ENCODE measurements around the gene TCHHL1. TPM values are rescaled to one million over a fixed set of nuclear protein-coding genes. Genes with fewer than 3 reads are reported as not detected.

Gene TCHHL1
- total RNA-seq, 1 donor: not detected

DNA sequence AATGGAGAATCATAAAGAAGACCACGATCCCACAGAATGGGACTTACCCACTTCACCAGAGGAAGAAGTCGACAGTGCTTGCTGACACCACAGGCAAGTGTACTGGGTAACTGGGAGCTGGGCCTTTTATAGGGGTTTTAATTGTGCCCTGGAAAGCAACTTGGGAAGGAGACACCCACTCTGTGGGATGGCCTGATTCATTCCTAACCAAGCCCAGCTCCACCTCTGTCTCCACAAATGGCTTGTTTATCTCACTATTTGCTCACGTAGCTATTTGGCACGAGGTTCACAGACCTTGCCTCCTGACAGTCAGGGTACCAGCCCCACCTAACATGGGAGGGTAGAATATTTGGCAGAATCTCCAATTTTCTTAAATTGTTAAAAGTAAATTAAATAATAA is 26.5 kb upstream of the TCHHL1 start, which contains the start of gene TCHH:
TCHH (minus strand) TSS at position 101 of the 400 bp plus-strand sequence. CDS start 1,364 bp downstream, outside the sequence.
- DNase-seq (ENCODE audit: low read depth): no peak
- TF ChIP-seq, protein P1, sequence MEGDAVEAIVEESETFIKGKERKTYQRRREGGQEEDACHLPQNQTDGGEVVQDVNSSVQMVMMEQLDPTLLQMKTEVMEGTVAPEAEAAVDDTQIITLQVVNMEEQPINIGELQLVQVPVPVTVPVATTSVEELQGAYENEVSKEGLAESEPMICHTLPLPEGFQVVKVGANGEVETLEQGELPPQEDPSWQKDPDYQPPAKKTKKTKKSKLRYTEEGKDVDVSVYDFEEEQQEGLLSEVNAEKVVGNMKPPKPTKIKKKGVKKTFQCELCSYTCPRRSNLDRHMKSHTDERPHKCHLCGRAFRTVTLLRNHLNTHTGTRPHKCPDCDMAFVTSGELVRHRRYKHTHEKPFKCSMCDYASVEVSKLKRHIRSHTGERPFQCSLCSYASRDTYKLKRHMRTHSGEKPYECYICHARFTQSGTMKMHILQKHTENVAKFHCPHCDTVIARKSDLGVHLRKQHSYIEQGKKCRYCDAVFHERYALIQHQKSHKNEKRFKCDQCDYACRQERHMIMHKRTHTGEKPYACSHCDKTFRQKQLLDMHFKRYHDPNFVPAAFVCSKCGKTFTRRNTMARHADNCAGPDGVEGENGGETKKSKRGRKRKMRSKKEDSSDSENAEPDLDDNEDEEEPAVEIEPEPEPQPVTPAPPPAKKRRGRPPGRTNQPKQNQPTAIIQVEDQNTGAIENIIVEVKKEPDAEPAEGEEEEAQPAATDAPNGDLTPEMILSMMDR (IDR thresholded peaks at IDR 0.05; ENCODE audit: insufficient read depth, low read depth, low read length): no peak
- H3K4me3 ChIP-seq (ENCODE audit: low read depth, low read length): no peak within 1 kb of the TSS

DNA sequence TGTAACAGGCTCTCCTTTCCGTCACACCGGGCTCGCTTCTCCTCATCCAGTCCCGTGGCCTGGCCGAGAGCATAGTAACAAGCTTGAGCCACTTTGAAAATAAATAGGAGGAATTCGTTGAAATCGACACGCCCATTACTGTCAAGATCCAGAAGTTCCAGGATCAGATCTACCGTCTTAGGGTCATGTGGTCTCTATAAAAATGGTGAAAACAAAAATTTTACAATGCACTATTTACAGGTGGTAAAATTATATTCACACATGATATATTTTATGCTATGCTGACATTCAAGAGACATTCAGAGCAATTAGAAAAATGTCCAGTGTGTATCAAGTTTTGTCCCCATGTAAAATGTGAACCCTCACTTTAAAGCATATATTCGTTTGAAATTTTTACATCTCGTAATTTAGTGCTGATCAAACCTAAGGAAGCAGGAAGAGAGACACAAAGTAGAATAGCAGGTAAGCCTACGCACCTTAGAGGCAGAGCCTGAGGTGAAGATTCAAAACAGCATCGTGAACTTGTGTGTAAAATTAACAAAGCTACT is 24.1 kb upstream of the TCHHL1 start:
- TF ChIP-seq, protein P1 (IDR thresholded peaks at IDR 0.05; ENCODE audit: insufficient read depth, low read depth, low read length): no peak
- no peak for DNase-seq (ENCODE audit: low read depth)
- no peak overlapping the region for H3K4me3 ChIP-seq (ENCODE audit: low read depth, low read length)

DNA sequence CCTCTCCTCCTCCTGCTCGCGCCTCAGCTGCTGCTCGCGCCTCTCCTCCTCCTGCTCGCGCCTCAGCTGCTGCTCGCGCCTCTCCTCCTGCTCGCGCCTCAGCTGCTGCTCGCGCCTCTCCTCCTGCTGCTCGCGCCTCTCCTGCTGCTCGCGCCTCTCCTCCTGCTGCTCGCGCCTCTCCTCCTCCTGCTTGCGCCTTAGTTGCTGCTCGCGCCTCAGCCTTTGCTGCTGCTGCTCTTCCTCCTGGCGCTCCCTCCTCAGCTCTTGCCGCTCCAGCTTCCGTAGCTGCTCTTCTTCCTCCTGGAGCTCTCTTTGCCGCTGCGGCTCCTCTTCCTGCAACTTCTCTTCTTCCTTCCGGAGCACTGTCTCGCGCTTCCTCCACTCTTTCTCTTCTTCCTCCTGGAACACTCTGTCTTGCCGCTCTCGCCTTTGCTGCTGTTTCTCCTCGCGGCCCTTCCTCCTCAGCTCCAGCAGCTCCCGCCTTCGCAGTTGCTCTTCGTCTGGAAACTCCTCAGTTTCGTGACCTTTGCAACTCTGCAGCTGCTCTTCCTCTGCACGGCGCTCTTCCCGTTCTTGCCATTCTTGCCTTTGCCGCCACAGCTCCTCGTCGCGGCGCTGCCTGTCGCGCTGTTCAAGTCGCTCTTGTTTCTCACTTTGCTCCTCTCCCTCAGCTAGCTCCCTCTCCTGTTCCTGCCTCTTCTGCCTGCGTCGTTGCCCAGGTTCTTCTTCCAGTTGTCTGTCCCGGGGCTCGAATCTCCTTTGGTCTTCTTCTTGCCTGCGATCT is 23.4 kb upstream of the TCHHL1 start:
- peak overlapping the region; percentile 2 for H3K4me3 ChIP-seq (ENCODE audit: low read depth, low read length)
- TF ChIP-seq, protein P1 (IDR thresholded peaks at IDR 0.05; ENCODE audit: insufficient read depth, low read depth, low read length): no peak
- DNase-seq (ENCODE audit: low read depth): no peak

DNA sequence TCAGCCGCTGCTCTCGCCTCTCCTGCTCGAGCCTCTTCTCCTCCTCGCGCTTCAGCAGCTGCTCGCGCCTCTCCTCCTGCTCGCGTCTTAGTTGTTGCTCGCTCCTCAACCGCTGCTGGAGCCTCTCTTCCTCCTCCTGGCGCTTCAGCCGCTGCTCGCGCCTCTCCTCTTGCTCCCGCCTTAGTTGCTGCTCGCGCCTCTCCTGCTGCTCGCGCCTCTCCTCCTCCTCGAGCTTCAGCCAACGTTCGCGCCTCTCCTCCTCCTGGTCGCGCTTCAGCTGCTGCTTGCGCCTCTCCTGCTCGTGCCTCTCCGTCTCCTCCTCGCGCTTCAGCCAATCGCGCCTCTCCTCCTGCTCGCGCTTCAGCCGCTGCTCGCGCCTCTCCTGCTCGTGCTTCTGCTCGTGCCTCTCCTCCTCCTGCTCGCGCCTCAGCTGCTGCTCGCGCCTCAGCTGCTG is 22.7 kb upstream of the TCHHL1 start:
- TF ChIP-seq, protein P1 (IDR thresholded peaks at IDR 0.05; ENCODE audit: insufficient read depth, low read depth, low read length): no peak
- DNase-seq (ENCODE audit: low read depth): peak; percentile 9
- H3K4me3 ChIP-seq (ENCODE audit: low read depth, low read length): peak overlapping the region; percentile 51

DNA sequence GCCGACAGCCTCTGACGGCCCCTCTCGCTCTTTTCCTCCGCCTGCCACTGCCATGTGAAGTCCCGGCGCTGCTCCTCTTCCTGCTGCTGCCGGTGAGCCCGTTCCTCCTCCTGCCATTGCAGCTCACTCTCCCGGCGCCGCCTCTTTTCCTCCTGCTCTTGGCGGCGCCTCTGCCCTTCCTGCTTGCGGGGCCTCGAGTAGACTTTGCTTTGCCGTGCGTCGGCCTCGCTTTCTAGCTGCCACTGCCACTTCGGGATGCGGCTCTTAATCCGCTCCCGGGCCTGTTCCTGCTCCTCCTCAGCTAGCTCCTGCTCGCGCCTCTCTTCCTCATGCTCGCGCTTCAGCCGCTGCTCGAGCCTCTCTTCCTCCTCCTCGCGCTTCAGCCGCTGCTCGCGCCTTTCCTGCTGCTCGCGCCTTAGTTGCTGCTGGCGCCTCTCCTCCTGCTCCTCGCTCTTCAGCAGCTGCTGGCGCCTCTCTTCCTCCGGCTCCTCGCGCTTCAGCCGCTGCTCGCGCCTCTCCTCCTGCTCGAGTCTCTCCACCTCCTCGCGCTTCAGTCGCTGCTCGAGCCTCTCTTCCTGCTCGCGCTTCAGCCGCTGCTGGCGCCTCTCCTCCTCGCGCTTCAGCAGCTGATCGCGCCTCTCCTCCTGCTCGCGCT is 22.1 kb upstream of the TCHHL1 start:
- peak overlapping the region; percentile 51 for H3K4me3 ChIP-seq (ENCODE audit: low read depth, low read length)
- peak; percentile 28 for DNase-seq (ENCODE audit: low read depth)
- TF ChIP-seq, protein P1 (IDR thresholded peaks at IDR 0.05; ENCODE audit: insufficient read depth, low read depth, low read length): no peak

DNA sequence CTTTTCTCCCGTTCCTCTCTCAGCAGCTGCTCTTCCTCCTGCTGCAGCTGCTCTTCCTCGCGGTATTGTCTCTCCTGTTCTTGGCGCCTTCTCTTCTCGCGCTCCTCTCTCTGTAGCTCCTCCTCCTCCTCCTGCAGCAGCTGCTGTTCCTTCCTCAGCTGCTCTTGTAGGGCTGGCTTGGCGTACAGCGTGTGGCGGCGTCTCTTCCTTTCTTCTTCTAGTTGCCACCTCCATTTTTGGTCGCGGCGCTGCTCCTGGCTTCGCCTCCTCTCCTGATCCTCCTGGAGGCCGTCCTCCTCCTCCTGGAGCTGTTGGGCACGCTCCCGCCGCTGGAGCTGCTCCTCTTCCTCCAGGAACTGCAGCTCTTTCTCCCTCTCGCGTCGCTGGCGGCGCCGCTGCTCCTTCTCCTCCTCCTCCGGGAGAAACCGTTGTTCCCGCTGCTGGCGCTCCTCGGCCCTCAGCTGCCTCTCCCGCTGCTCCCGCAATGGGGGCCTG is 21.5 kb upstream of the TCHHL1 start:
- H3K4me3 ChIP-seq (ENCODE audit: low read depth, low read length): peak overlapping the region; percentile 51
- TF ChIP-seq, protein P1 (IDR thresholded peaks at IDR 0.05; ENCODE audit: insufficient read depth, low read depth, low read length): no peak
- DNase-seq (ENCODE audit: low read depth): peak; percentile 29

All from fibroblast of villous mesenchyme (primary cell).